Stimulated activated CD8-positive, alpha-beta memory T cell treated with anti-CD3 and anti-CD28 coated beads, Interleukin-12 subunit alpha, Interleukin-12 subunit beta, amount 100 ng/mL, for 24 hours (primary cell): ENCODE measurements around the gene GEMIN4.
"Not testable (repeated sequence)": the region's sequence is repeated elsewhere in the genome, so short reads cannot be mapped to it uniquely, and the experiment has no call there.

ENCODE experiments used
- DNase-seq: peaks from one replicate; pipeline ENCODE4 v3.0.0-alpha.2; 2020; ENCODE audit errors: extremely low read depth

GEMIN4 gene

DNA sequence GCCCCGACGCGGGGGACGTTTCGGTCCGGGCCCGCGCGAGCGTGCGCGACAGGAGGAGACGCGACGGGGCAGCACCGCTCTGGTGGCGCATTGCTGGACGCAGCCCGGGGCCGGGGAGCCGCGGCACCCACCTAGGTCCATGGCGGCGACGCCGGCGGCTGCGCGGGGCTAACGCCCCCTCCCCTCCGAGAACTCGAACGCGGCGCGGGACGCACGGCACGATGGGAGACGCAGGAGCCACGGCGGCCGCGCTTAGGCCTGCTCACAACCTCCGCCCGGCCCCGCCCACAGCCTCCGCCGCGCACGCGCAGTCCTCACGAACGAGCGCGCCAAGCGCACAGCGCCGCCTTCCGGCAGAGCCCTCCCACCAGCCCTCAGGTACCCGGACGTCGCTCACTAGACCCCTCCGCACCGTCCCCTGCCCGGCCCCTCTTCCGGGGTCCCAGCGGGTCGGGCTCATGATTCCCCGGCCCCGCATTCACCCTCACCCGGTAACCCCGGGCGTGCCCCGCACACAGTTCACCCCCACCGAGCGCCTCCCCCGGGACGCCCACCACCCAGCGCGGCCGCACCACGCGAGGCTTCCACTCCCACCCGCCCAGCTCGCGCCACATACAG is at the start of gene GEMIN4:
GEMIN4 (minus strand) TSS at position 263 of the 618 bp plus-strand sequence; CDS start at position 141, 122 bp downstream.
- DNase-seq: peak; percentile 89

DNA sequence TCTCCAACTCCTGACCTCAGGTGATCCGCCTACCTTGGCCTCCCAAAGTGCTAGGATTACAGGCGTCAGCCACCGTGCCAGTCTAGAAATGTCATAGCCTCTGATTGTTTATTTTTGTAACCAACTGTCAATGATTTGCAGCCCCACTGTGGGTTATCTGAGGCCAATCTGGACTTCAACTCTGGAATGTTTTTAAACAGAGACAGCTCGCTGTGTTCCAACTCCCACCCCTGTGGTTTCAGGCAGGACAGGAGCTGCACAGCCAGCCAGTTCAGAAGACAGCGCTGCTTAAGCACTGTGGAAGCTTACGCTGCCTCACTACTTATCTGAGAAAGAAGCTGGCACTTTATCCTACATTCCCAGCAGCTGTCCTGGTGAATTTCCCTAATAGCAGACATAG is 49.6 kb upstream of the GEMIN4 start:
- no peak for DNase-seq

DNA sequence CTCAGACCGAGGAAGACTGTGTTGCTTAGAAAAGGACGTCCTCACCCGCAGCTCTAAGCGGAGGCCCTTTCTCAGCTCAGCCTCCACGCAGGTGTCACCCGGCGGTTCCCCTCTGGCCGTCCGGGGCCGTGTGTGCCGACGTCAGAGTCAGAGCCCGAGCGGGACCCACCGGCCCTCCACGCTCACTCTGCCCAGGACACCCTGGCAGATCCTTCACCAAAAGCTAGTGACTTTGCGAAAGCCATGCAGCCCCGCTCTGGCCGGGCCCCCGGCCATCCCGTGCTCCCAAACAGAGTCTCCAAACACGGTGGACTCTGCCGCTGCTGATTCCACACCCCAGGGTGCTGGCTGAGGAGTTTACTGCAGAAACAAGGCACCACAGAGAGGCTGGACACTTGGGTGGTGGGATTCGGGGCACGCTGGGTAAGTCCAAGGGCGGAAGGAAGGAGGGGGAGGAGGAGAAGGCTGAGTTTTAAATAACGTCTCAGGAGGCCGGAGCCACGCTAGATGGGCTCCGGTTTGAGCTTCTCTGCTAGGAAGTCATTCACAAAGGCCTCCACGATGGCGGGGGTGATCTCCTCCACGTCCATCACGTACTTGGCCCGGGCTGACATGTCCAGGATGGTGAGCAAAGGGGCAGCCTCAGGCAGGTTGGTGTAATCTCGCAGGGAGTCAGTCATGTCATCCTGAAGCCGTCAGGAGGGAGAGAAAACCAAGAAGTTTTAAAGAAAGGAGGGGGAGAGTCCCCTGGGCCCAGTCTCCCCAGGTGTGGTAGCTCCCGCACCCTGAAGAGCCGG is 48.6 kb upstream of the GEMIN4 start:
- no peak for DNase-seq

DNA sequence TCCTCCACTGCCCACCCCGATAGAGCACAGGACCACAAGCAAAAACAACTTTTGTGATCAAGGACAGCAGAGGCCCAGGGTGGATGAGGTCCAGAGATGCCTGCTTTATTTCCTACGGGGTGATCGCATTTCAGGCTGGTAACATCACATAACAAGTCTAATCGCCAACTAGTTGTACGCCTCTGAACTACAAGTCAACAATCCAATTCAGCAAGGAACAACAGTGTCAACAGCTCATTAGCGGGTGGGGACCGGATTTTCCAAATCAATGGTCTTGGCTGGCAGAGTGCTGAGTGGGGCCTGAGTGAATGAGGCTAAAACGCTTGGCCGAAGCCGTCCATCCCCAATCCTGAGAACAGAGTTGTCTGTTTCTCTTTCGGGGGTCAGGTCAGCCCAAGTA is 47.2 kb upstream of the GEMIN4 start:
- no peak for DNase-seq

DNA sequence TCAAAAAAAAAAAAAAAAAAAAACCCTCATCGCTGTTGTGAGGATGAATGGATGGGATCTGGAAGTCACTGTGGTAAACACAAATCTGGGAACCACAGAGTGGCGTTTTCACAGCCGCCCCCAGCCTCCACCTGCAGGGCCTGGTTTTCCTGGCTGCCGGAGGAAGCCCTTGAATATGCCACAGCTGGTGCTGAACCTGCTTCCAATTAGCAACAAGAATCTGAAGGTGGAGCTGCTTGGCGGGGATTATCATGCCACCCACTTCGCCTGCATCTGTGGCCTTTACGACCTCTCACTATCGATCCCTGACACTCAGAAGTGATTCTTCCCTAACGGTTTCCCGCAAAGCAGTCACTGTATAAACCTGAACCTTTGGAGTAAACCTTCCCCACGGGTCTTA is 46.2 kb upstream of the GEMIN4 start:
- DNase-seq: no peak

DNA sequence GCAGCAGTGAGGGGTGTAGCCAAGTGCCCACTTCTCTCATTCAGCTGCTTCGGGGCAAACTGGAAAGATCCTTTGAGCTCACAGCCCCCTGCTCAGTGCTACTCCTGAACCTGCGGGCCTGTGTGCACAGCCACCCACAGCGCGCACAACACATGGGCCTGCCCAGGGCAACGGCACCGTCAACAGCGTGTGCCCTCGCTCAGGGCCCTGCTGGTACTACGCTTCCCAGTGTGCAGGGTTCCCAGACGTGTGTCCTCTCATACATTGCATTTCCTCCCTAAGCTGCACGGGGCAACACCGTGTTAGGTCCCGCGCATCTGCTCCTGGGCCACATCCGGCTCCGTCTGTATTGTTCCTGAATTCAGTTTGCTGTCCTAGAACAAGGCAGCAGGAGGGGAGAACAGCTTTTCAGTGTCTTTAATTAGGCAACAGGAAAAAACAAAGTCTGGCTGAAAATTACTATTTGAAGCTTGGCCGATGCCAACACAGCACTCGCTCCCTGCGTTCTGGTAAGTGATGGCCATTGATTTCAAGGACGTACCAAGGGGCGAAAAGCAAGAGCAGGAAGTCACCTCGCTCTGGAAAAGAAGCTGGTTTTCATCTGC is 45.3 kb upstream of the GEMIN4 start:
- DNase-seq: no peak

DNA sequence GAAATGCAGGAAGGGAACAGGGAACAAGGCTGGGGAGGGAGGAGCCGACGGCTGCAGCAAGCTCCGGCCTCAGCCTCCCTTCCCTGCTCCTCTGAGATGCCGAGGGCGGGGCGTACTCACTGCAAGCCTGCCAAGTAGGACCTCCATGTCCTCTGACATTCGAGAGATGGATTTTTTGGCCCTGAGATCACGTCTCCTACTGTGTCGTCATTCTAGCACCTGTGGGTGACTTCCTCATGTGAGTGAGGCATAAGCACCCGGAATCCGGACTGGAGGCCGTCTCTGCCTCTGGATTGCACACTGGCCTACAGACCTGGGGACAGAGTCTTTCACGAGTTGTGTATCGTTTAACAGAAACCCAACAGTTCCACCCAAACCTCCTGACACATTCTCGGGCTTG is 44.5 kb upstream of the GEMIN4 start:
- no peak for DNase-seq

DNA sequence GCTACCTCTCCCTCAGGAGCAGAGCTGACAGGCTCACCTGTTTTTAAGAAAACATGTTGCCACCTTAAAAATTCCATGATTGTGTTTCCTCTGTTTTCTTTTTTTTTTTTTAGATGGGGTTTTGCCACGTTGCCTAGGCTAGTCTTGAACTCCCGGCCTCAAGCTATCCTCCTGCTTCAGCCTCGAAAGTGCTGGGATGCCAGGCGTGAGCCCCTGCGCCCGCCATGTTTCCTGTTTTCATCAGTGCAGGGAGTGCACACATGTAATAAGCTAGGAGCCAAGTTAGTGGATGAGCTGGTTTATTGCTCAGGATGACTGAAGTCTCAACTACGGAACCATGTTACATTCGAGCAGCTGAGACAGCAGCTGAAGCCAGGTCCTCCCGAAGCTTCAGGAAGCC is 43.7 kb upstream of the GEMIN4 start:
- DNase-seq: no peak

DNA sequence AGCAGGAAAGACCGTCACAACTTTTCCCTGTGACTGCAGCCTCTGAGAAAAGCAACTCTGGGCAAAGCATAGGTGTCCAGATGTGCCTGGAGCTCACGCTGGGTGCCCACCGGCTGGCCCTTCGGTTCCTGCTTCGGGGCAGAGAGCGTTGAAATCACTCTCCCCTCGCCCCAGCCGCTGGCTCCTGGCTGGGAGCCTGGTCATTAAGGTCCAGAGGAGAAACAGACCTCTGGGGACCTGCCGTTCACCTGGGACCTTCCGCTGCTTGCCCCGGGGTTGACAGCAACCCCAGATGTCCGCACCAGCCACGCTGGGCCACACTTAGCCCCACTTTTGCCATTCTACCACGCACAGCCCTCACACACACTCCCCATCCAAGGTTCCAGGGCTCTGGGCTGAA is 43.2 kb upstream of the GEMIN4 start:
- DNase-seq: no peak

DNA sequence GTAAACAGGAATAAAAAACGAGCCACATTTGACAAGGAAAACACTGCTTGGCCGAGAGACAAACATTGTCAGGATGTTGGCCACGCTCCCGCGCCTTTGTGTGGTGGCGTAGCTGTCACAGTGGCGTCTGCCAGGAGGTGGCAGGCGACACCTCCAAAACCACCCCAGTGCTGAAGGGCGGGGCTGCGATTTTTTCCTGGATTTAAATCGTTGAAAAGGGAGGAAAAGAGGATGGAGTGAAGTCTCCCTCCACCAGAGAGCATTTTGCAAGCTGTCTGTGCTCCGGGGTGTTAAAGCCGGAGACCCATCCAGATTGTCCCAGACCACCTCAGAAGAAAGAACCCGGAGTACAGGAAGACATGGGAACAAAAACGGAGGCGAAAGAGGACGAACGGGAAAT is 42.8 kb upstream of the GEMIN4 start:
- no peak for DNase-seq

DNA sequence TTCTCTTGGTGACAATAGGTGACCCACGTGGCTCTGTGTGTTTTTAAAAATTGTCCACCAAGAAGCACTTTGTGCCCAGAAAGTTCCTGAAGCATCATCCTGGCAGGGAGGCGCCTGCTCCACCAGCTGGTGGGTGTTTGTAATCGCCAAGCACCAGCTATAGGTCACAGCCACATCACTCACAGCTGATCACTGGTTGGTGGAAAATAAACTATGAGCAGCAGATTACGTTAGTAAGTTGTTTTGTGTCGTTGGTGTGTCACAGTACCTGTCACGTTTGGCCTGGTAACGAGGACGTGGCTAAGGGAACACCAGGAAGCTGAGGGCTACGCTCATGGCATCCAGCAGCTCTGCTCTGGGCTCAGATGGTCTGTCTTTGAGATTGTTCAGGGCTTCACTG is 40.2 kb upstream of the GEMIN4 start:
- no peak for DNase-seq

DNA sequence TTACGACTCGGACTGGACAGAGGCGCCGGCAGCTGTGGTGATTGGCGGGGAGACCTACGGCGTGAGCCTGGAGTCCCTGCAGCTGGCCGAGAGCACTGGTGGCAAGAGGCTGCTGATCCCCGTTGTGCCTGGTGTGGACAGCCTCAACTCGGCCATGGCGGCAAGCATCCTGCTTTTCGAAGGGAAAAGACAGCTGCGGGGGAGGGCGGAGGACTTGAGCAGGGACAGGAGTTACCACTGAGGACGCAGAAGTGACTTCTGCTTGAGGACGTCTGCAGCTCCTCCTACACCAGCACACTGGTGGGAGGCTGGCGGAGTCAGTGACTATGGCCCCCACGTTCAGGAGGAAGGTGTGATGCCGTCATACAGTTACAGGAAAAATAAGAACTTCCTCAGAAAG is 39.8 kb upstream of the GEMIN4 start:
- no peak for DNase-seq

DNA sequence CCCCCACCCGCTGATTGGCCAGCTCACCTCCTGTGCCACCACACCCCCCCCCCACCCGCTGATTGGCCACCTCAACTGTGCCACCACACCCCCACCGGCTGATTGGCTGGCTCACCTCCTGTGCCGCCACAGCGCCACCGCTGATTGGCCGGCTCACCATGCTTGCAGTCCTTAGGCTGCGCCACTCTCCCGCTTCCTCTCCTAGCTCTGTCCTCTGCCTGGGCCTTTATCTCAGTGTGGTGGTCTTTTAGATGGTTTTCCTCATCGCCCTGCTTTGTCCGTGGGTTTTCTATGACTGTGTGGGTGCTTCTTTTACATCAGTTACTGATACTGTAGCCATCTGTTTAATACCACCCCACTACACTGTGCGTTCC is 38.8 kb upstream of the GEMIN4 start:
- DNase-seq: not testable (repeated sequence)

DNA sequence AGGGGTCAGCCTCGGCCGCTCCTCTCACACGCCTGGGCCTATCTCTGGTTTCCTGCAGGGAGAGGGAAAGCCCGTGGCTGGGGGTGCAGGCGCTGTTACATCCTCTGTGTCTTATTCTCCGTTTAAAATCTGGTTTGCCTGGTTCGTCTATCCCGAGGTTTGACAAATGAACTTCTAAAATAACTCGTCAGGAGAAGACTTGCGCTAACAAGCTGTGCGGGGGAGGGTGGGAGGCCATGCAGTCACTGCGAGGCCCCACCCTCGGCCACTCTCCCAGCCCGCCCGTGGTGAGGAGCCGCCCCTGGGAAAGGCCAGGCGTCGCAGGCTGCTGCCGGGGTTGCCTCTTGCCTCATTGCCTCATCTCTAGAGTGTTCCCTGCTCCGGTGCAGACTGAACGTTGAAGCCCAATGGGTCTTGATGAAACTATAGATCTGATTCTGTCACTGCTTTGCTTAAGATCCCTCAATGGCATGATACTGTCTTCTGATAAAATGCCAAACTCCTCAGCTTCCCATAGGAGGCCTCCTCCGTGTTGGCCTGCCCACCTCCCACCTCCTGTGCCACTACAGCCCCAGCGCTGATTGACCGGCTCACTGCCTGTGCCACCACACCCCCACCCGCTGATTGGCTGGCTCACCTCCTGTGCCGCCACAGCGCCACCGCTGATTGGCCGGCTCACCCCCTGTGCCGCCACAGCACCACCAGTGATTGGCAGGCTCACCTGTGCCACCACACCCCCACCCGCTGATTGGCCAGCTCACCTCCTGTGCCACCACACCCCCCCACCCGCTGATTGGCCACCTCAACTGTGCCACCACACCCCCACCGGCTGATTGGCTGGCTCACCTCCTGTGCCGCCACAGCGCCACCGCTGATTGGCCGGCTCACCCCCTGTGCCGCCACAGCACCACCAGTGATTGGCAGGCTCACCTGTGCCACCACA is 38.1 kb upstream of the GEMIN4 start:
- DNase-seq: not testable (repeated sequence)

DNA sequence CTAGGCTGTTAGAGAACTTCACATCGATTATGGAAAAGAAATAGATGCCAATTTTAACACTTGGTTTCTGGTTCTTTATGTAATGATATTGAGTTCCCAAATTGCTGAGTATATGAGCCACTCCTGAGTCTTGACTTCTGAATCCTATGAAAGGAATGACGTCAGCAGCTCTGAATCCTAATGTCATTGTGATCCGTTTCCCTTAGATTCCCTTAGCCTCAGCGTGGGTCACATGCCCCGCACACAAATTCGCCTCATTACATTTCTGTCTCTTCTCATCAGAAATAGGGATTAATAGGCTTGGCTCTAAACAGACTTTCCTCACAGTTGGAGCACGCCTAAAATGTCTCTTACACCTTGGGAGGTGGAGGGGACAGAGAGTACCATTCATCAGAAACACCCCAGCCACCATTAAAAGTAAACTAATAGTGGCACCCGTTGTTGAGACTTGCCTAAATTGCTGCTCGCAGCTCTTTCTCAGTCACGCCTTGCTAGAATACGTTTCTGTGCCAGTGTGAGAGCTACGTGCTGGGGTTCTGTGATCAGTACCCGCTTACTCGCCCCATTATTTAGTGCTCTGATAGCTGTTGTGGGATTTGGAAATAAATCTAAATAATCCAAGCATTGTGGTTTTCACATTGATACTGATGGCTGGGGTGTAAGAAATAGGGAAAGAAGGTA is 37.2 kb upstream of the GEMIN4 start:
- DNase-seq: no peak

DNA sequence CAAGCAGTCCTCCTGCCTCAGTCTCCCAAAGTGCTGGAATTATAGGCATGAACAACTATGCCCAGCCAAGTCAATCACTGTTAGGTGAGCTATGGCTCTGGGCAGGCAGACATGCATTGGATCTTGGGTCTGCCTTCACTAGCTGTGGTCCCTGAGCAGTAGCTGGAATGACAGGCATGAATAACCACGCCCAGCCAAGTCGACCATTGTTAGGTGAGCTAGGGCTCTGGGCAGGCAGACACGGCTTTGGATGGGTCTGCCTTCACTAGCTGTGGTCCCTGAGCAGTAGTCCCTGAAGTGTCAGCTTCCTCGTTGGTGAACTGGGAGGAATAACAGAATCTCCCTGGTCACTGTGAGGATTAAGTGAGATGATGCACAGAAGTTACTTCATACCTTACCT is 36.5 kb upstream of the GEMIN4 start:
- no peak for DNase-seq

DNA sequence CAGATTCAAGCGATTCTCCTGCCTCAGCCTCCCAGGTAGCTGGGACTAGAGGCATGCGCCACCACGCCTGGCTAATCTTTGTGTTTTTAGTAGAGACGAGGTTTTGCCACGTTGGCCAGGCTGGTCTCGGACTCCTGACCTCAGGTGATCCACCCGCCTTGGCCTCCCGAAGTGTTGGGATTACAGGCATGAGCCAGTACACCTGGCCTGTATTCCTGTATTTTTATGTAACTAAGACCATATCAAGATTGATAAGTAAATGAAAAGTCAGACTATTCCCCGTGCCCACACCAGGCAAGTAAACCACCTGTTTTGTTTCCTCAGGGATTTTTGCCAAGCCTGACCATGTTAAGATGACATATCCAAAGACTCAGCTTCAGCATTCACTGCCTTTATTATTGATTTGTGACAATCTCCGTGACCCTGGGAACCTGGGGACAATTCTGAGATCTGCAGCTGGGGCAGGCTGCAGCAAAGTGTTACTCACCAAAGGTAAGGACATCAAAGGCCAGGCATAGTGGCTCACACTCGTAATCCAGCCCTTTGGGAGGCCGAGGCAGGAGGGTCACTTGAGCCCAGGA is 35.7 kb upstream of the GEMIN4 start:
- DNase-seq: no peak

DNA sequence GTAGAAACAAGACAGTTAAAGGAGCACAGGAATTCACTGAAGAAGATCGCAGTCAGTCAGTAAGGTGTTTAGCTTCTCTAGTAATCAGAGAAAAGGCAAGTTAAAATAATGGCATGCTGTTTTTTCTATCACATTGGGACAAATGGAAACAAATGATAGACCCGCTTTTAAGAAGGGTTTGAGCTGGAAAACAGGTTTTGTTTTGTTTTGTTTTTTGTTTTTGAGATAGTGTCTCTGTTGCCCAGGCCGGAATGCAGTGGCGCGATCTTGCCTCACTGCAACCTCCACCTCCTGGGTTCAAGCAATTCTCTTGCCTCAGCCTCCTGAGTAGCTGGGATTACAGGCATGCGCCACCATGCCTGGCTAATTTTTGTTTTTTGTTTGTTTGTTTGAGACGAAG is 33.8 kb upstream of the GEMIN4 start:
- DNase-seq: not testable (repeated sequence)

DNA sequence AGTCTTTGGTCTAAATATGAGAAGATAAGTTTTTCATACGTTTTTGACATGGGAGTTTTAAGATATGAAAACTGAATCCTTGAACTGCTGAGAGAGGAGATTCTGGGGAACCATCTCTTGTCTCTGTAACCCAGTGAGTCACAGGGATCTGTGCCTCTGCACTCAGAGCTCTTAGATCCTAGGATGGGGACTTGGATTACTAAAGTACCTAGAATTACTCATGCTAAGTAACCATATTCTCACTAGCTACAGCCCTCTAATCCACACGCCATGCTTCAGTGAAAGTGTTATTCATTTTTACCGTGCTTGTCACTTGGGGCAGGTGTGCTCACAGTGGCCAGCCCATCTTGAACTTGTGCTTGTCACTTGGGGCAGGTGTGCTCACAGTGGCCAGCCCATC is 32.1 kb upstream of the GEMIN4 start:
- DNase-seq: no peak

DNA sequence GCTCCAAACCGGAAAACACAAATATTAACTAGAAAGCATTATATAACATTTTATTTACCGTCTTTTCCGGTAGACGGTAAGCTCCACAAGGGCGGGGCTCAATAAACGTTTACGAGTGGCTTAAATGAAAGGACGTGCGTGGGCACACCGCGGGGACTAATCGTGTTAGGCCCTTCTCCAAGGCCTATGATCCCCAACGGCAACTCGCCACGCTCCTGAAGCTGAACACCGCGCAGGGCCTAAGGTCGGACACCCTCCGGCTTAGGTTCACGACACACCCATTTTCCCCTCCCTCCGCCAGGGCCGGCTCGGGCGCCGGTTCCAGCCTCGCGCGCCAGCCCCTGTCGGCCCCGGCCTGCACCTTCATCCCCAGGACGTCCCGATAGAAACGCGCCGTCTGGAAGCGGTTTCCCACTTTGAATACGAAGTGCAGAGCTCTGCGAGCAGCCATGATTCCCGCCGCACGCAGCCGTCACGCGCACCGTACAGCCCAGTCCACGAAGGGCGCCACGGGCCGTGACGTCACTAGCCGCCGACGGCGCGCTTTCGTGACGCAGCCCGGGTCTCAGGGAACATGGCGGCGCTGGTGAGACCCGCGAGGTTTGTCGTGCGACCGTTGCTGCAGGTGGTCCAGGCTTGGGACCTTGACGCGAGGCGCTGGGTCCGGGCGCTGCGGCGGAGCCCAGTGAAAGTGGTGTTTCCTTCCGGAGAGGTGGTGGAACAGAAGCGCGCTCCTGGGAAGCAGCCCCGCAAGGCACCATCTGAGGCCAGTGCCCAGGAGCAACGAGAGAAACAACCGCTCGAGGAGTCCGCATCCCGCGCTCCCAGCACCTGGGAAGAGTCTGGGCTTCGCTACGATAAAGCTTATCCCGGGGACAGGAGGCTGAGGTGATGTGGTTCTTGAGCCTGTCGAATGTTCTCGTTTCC is 30.0 kb upstream of the GEMIN4 start, which contains the start of the genes GLOD4 and MRM3:
GLOD4 (minus strand) TSS at position 476 of the 927 bp plus-strand sequence; CDS start at position 451, 25 bp downstream.
MRM3 (plus strand) TSS at position 549 of the 927 bp plus-strand sequence; CDS start at position 575, 26 bp downstream.
- peak; percentile 83 for DNase-seq
